Endothelial cell of umbilical vein (primary cell): Measurements from ENCODE around the gene PCED1B. TPM values are rescaled to one million over a fixed set of nuclear protein-coding genes. Genes with fewer than 3 reads are reported as not detected.

Experiments used
- BruUV-seq: library from RNA; stranded (reverse); fragments of 400-500 nt; replicated peaks from 2 replicates; lab custom pipeline; 2021; lab: Mats Ljungman, UMichigan
- CTCF ChIA-PET: fragments of 300-600, 350-600 bp; sonication (Branson Sonifier 250); formaldehyde crosslinking; loops from one replicate; lab custom pipeline; 2021; ENCODE audit warnings: antibody characterized with exemption, inconsistent platforms; lab: Charles Lee
- POLR2A ChIA-PET: fragments of 300-600, 350-600 bp; sonication (Branson Sonifier 250); formaldehyde crosslinking; loops from one replicate; lab custom pipeline; 2021; ENCODE audit warnings: antibody characterized with exemption, inconsistent platforms; lab: Charles Lee
- DNase-seq: peaks from one replicate; pipeline ENCODE4 v3.0.0-alpha.2; 2011; ENCODE audit warnings: low read depth, low spot score
- FAIRE-seq: peaks from 2 replicates; lab custom pipeline; 2011; peaks lifted over from hg19 to GRCh38; lab: Jason Lieb, UNC
- H2AFZ ChIP-seq: 2 replicates; pipeline ENCODE4 v1.6.0; 2012; ENCODE audit warnings: low read depth, low read length, control low read depth, inconsistent platforms
- H3K27ac ChIP-seq: 2 replicates; pipeline ENCODE4 v1.5.1; 2011; ENCODE audit warnings: low read depth, mild to moderate bottlenecking, control low read depth, low read length, moderate library complexity; ENCODE audit not compliant: insufficient read depth
- H3K27me3 ChIP-seq, 2 experiments: 2 replicates each; pipeline versions ENCODE4 v1.6.0 to v1.6.1; 2011; ENCODE audit warnings: low read length in 2 of 2, mixed read lengths in 1 of 2; ENCODE audit not compliant: control insufficient read depth in 2 of 2, insufficient read depth in 2 of 2
- H3K36me3 ChIP-seq, 2 experiments: 2 replicates in 1 of 2; 3 replicates in 1 of 2; pipeline ENCODE4 v1.5.1; 2011; ENCODE audit warnings: low read length in 2 of 2, mild to moderate bottlenecking in 1 of 2, moderate library complexity in 1 of 2; ENCODE audit not compliant: control insufficient read depth in 2 of 2, insufficient read depth in 2 of 2; ENCODE audit errors: extremely low read depth in 1 of 2
- H3K4me1 ChIP-seq: 3 replicates; pipeline ENCODE4 v1.5.1; 2011; ENCODE audit warnings: mild to moderate bottlenecking, low read length; ENCODE audit not compliant: control insufficient read depth, insufficient read depth; ENCODE audit errors: extremely low read depth
- H3K4me2 ChIP-seq: 2 replicates; pipeline ENCODE4 v1.6.1; 2011; ENCODE audit warnings: low read length, control low read depth, mixed read lengths; ENCODE audit not compliant: insufficient read depth
- H3K4me3 ChIP-seq, 3 experiments: fragments of 200-600 bp in 1 of 3; sonication (generic), shearing (Covaris generic) in 1 of 3; replicated peaks in 1 of 3; 2 replicates each; pipeline ENCODE4 v1.5.1; 2011 to 2016; ENCODE audit warnings: control low read depth in 3 of 3, low read length in 3 of 3, mild to moderate bottlenecking in 2 of 3, inconsistent platforms in 1 of 3, low read depth in 1 of 3, moderate library complexity in 1 of 3; ENCODE audit not compliant: insufficient read depth in 1 of 3
- H3K79me2 ChIP-seq: 2 replicates; pipeline ENCODE4 v1.6.0; 2012; ENCODE audit warnings: low read length, inconsistent platforms; ENCODE audit not compliant: control insufficient read depth, insufficient read depth
- H3K9ac ChIP-seq: replicated peaks from 2 replicates; pipeline ENCODE3; 2011; ENCODE audit warnings: low read length, control low read depth; ENCODE audit not compliant: insufficient read depth; ENCODE audit errors: extremely low read depth
- H3K9me1 ChIP-seq: replicated peaks from 3 replicates; pipeline ENCODE4 v1.6.0; 2011; ENCODE audit warnings: mild to moderate bottlenecking, low read length; ENCODE audit not compliant: control insufficient read depth, insufficient read depth; ENCODE audit errors: extremely low read depth
- H3K9me3 ChIP-seq: replicated peaks from 2 replicates; pipeline ENCODE4 v1.5.1; 2012; ENCODE audit warnings: low read length, inconsistent platforms; ENCODE audit not compliant: control insufficient read depth, insufficient read depth
- H4K20me1 ChIP-seq: replicated peaks from 2 replicates; pipeline ENCODE3; 2011; ENCODE audit warnings: mild to moderate bottlenecking, low read length; ENCODE audit not compliant: control insufficient read depth, insufficient read depth; ENCODE audit errors: extremely low read depth
- EZH2 ChIP-seq: IDR thresholded peaks from 2 replicates; pipeline ENCODE4 v1.6.1; 2012; ENCODE audit warnings: borderline replicate concordance, low read depth, mild to moderate bottlenecking, moderate library complexity, low read length, inconsistent platforms; ENCODE audit not compliant: severe bottlenecking
- FOS ChIP-seq: IDR thresholded peaks from 2 replicates; pipeline ENCODE4 v1.6.1; 2011; ENCODE audit warnings: mild to moderate bottlenecking, low read length, moderate library complexity, borderline replicate concordance; ENCODE audit not compliant: insufficient read depth
- GATA2 ChIP-seq: IDR thresholded peaks from 2 replicates; pipeline ENCODE4 v1.7.0; 2011; ENCODE audit warnings: low read depth, mild to moderate bottlenecking, moderate library complexity, mixed read lengths, low read length; ENCODE audit not compliant: insufficient read length, insufficient read depth
- JUN ChIP-seq: IDR thresholded peaks from 2 replicates; pipeline ENCODE4 v1.6.1; 2011; ENCODE audit warnings: borderline replicate concordance, low read depth; ENCODE audit not compliant: insufficient read length, insufficient read depth
- MAX ChIP-seq: IDR thresholded peaks from 2 replicates; pipeline ENCODE4 v1.6.1; 2011; ENCODE audit not compliant: insufficient read depth, insufficient read length
- MYC ChIP-seq: IDR thresholded peaks from one replicate; pipeline ENCODE4 v1.6.1; 2011; ENCODE audit warnings: mild to moderate bottlenecking, low read depth, low read length
- POLR2A ChIP-seq: IDR thresholded peaks from 2 replicates; pipeline ENCODE4 v1.6.1; 2012; ENCODE audit warnings: low read depth, mild to moderate bottlenecking, control low read depth, low read length
- POLR2AphosphoS5 ChIP-seq: IDR thresholded peaks from 2 replicates; pipeline ENCODE4 v1.6.1; 2012; ENCODE audit warnings: low read depth, mild to moderate bottlenecking, control low read depth, low read length, moderate library complexity; ENCODE audit not compliant: insufficient read depth
- dilution Hi-C: fragments of 300-500 bp; cut with MboI; formaldehyde crosslinking; loops from one replicate; pipeline ENCODE4 v1.15.0; 2019; ENCODE audit warnings: low sequenced_read_pairs; ENCODE audit not compliant: extremely low pct_ligation_motif_present
- intact Hi-C: fragments of 100-400 bp; cut with micrococcal nuclease; formaldehyde crosslinking; loops from one replicate; pipeline ENCODE4 v1.10.0; 2022
- polyA plus RNA-seq, 4 experiments: library from polyadenylated mRNA; depleted of rRNA in 3 of 4; stranded (reverse) in 3 of 4; unstranded in 1 of 4; fragments of >200 nt; gene quantifications; 2 replicates each; pipeline versions ENCODE4 v1.2.1 to v1.2.3, GENCODE V29; 2011 to 2012; ENCODE audit warnings: missing spikeins in 1 of 4
- total RNA-seq: library from RNA; stranded (reverse); gene quantifications from 2 replicates; pipeline ENCODE4 v1.2.3, GENCODE V29; 2021
- TF ChIP-seq, protein P1 (sequence below), 2 donors: IDR thresholded peaks; 1 replicate in 1 of 2; 2 replicates in 1 of 2; pipeline ENCODE4 v1.5.1; 2011; ENCODE audit warnings: low read length in 2 of 2, mild to moderate bottlenecking in 2 of 2, moderate library complexity in 2 of 2, control low read depth in 1 of 2, inconsistent platforms in 1 of 2, low read depth in 1 of 2; ENCODE audit not compliant: insufficient read depth in 1 of 2; ENCODE audit errors: extremely low read depth in 1 of 2

The PCED1B gene
- total and polyA plus RNA-seq, 2 donors (not counting 3 experiments of a cell fraction or from before 2014, with no cell fraction given), result 1.7 to 2.6 TPM

- Histone ChIP-seq H3K9ac (no peak overlapping the region), H3K27me3 (no peaks in the 10 kb centered on the region), H4K20me1 (no peaks in the 10 kb centered on the region), H3K4me1 (no peaks in the 10 kb centered on the region), H3K9me3 (no peaks in the 10 kb centered on the region), H3K36me3 (no peaks in the 10 kb centered on the region), H3K9me1 (no peaks in the 10 kb centered on the region), H3K4me2 (no peak overlapping the region), H2AFZ (no peak overlapping the region), H3K4me3 (no peak overlapping the region), H3K27ac (no peak overlapping the region), H3K79me2 (no peaks in the 10 kb centered on the region)
- intact Hi-C loops, result no loop called here
- POLR2A ChIA-PET, result no interaction called here
- BruUV-seq, result no TSS peak
- no peak for FAIRE-seq
- DNase-seq, result no peak
- dilution Hi-C loops, result no loop called here
- TF ChIP-seq EZH2 (no peak), JUN (no peak), POLR2A (no peak), GATA2 (no peak), FOS (no peak), MAX (no peak), POLR2AphosphoS5 (no peak), MYC (no peak)
- TF ChIP-seq, protein P1, sequence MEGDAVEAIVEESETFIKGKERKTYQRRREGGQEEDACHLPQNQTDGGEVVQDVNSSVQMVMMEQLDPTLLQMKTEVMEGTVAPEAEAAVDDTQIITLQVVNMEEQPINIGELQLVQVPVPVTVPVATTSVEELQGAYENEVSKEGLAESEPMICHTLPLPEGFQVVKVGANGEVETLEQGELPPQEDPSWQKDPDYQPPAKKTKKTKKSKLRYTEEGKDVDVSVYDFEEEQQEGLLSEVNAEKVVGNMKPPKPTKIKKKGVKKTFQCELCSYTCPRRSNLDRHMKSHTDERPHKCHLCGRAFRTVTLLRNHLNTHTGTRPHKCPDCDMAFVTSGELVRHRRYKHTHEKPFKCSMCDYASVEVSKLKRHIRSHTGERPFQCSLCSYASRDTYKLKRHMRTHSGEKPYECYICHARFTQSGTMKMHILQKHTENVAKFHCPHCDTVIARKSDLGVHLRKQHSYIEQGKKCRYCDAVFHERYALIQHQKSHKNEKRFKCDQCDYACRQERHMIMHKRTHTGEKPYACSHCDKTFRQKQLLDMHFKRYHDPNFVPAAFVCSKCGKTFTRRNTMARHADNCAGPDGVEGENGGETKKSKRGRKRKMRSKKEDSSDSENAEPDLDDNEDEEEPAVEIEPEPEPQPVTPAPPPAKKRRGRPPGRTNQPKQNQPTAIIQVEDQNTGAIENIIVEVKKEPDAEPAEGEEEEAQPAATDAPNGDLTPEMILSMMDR (IDR thresholded peaks at IDR 0.05; ENCODE audit: extremely low read depth in 1 of 2, insufficient read depth in 1 of 2, low read depth in 1 of 2, low read length in 2 of 2), result no peak
- CTCF ChIA-PET, result interaction anchor here (0.6 to 1.0 kb wide), 3 partner anchors 109 to 331 kb away, joined by 3 to 4 read pairs (median 3); no protein-coding TSS in a partner anchor
Measured at GRCh38 chr12:47221256-47222023, 142.0 kb downstream of the PCED1B start.
